CD14-positive monocyte (primary cell): Measurements from ENCODE around the gene DHFR2. TPM values are rescaled to one million over a fixed set of nuclear protein-coding genes. Genes with fewer than 3 reads are reported as not detected.

Source experiments
- DNase-seq, 3 donors: peaks; one replicate each; pipeline ENCODE4 v3.0.0-alpha.2; 2011 to 2022
- H2AFZ ChIP-seq: 2 replicates; pipeline ENCODE4 v1.6.0; 2012; ENCODE audit warnings: mild to moderate bottlenecking, low read depth, low read length, inconsistent platforms; ENCODE audit not compliant: insufficient read depth, poor library complexity, severe bottlenecking
- H3K27ac ChIP-seq, 2 donors: 1 replicate in 1 of 2; 2 replicates in 1 of 2; pipeline ENCODE4 v1.5.1; 2012 to 2013; ENCODE audit warnings: low read length in 2 of 2, control low read depth in 1 of 2, inconsistent platforms in 1 of 2, low read depth in 1 of 2, mild to moderate bottlenecking in 1 of 2
- H3K27me3 ChIP-seq, 2 donors: one replicate each; pipeline versions ENCODE4 v1.6.0 to v1.6.1; 2011 to 2013; ENCODE audit warnings: low read length in 2 of 2; ENCODE audit not compliant: control insufficient read depth in 2 of 2, insufficient read depth in 2 of 2
- H3K36me3 ChIP-seq, 2 donors: replicated peaks in 1 of 2; 1 replicate in 1 of 2; 2 replicates in 1 of 2; pipeline versions ENCODE4 v1.5.1 to v1.6.1; 2012 to 2013; ENCODE audit warnings: low read length in 2 of 2, control low read depth in 1 of 2, inconsistent platforms in 1 of 2, mild to moderate bottlenecking in 1 of 2; ENCODE audit not compliant: insufficient read depth in 2 of 2, control insufficient read depth in 1 of 2
- H3K4me1 ChIP-seq, 2 donors: 1 replicate in 1 of 2; 2 replicates in 1 of 2; pipeline versions ENCODE4 v1.5.1 to v1.6.1; 2012 to 2013; ENCODE audit warnings: low read length in 2 of 2, control low read depth in 1 of 2, inconsistent platforms in 1 of 2, mild to moderate bottlenecking in 1 of 2, moderate library complexity in 1 of 2; ENCODE audit not compliant: insufficient read depth in 2 of 2, control insufficient read depth in 1 of 2
- H3K4me2 ChIP-seq: replicated peaks from 2 replicates; pipeline ENCODE3; 2012; ENCODE audit warnings: low read length, moderate library complexity, mild to moderate bottlenecking; ENCODE audit not compliant: poor library complexity, severe bottlenecking; ENCODE audit errors: extremely low read depth
- H3K4me3 ChIP-seq, 3 experiments: fragments of 200-600 bp in 1 of 3; sonication (generic) in 1 of 3; replicated peaks in 1 of 3; 1 replicate in 2 of 3; 2 replicates in 1 of 3; pipeline ENCODE4 v1.5.1; 2011 to 2013; ENCODE audit warnings: low read length in 3 of 3, mild to moderate bottlenecking in 3 of 3, control low read depth in 2 of 3, low read depth in 2 of 3, inconsistent platforms in 1 of 3, moderate library complexity in 1 of 3
- H3K79me2 ChIP-seq: 2 replicates; pipeline ENCODE4 v1.6.0; 2012; ENCODE audit warnings: mild to moderate bottlenecking, control low read depth, inconsistent platforms, low read length, moderate library complexity; ENCODE audit not compliant: insufficient read depth
- H3K9ac ChIP-seq: 2 replicates; pipeline ENCODE4 v1.6.0; 2017; ENCODE audit warnings: low read length, mild to moderate bottlenecking; ENCODE audit not compliant: insufficient read depth, poor library complexity, severe bottlenecking
- H3K9me3 ChIP-seq, 2 donors: replicated peaks in 1 of 2; 1 replicate in 1 of 2; 2 replicates in 1 of 2; pipeline versions ENCODE4 v1.5.1 to v1.6.1; 2012 to 2013; ENCODE audit warnings: low read length in 2 of 2, control low read depth in 1 of 2; ENCODE audit not compliant: control insufficient read depth in 1 of 2, insufficient read depth in 1 of 2
- H4K20me1 ChIP-seq: 2 replicates; pipeline ENCODE4 v1.6.0; 2012; ENCODE audit warnings: mild to moderate bottlenecking, low read length, control low read depth, moderate library complexity; ENCODE audit not compliant: insufficient read depth
- H3K27ac Mint-ChIP-seq, 7 donors: one replicate each; pipeline ENCODE4 v1.8.0; 2020; ENCODE audit warnings: mild to moderate bottlenecking in 7 of 7, mixed read lengths in 7 of 7, moderate library complexity in 6 of 7, inconsistent platforms in 2 of 7
- H3K27me3 Mint-ChIP-seq, 3 donors: one replicate each; pipeline ENCODE4 v1.8.0; 2021 to 2022; ENCODE audit warnings: low read depth in 3 of 3, mild to moderate bottlenecking in 3 of 3, mixed read lengths in 3 of 3, moderate library complexity in 3 of 3, inconsistent platforms in 1 of 3
- H3K36me3 Mint-ChIP-seq, 2 donors: one replicate each; pipeline ENCODE4 v1.8.0; 2020; ENCODE audit warnings: mixed read lengths in 2 of 2, inconsistent platforms in 1 of 2, mild to moderate bottlenecking in 1 of 2
- H3K4me1 Mint-ChIP-seq: one replicate; pipeline ENCODE4 v1.8.0; 2020; ENCODE audit warnings: mild to moderate bottlenecking, mixed read lengths
- H3K4me3 Mint-ChIP-seq, 2 donors: one replicate each; pipeline ENCODE4 v1.8.0; 2020; ENCODE audit warnings: mild to moderate bottlenecking in 2 of 2, mixed read lengths in 2 of 2, moderate library complexity in 1 of 2
- H3K9me3 Mint-ChIP-seq, 7 donors: one replicate each; pipeline ENCODE4 v1.8.0; 2020 to 2022; ENCODE audit warnings: mixed read lengths in 7 of 7, mild to moderate bottlenecking in 6 of 7, moderate library complexity in 6 of 7, inconsistent platforms in 2 of 7
- CTCF ChIP-seq: fragments of 200-600 bp; IDR thresholded peaks from one replicate; pipeline ENCODE4 v1.8.0; 2022; ENCODE audit warnings: antibody characterized with exemption, mild to moderate bottlenecking
- WGBS: methylation state at CpG from one replicate; pipeline ENCODE4 v1.1.5; 2013; ENCODE audit warnings: missing lambda C conversion rate; ENCODE audit not compliant: insufficient coverage; 5-methylcytosine and 5-hydroxymethylcytosine counted together
- intact Hi-C, 2 donors: fragments of 100-400 bp; cut with micrococcal nuclease; formaldehyde crosslinking; loops; one replicate each; pipeline versions ENCODE4 v1.15.0 to v1.15.1; 2023
- polyA plus RNA-seq, 3 donors: library from polyadenylated mRNA; depleted of rRNA in 1 of 3; unstranded in 2 of 3; stranded (reverse) in 1 of 3; fragments of 300-500 nt in 2 of 3; fragments of >200 nt in 1 of 3; fragmentation: Illumina TruSeq in 2 of 3; gene quantifications; 1 replicate in 2 of 3; 2 replicates in 1 of 3; pipeline ENCODE4 v1.2.3, GENCODE V29; 2012 to 2021

DHFR2 gene
- polyA plus RNA-seq, 3 donors = 0.35 to 2.8 (median 1.2) TPM

- no peaks in the 10 kb centered on the region for H3K79me2 ChIP-seq
- WGBS = 100% methylated on average over 1 of the region's 2 CpGs
- no peak overlapping the region for H3K4me3 ChIP-seq
- no peak overlapping the region for H3K9ac ChIP-seq
- intact Hi-C loops = loop anchor here (5.0 kb wide), 1 partner anchor 58 kb away; no protein-coding TSS in a partner anchor
- H3K27me3 ChIP-seq = no peaks in the 10 kb centered on the region
- H3K27me3 Mint-ChIP-seq = no peaks in the 10 kb centered on the region
- H3K4me2 ChIP-seq = no peak overlapping the region
- no peak overlapping the region for H2AFZ ChIP-seq
- no peak overlapping the region for H3K4me3 Mint-ChIP-seq
- H3K9me3 ChIP-seq = no peaks in the 10 kb centered on the region
- peaks cover 0 to 5% of the 10 kb centered on the region in 2 donors for H3K4me1 ChIP-seq
- no peaks in the 10 kb centered on the region for H3K36me3 ChIP-seq
- H3K9me3 Mint-ChIP-seq = peaks cover 0 to 3% (median 0%) of the 10 kb centered on the region in 7 donors
- H4K20me1 ChIP-seq = no peaks in the 10 kb centered on the region
- DNase-seq = no peak
- peaks cover 3 to 6% of the 10 kb centered on the region in 2 donors for H3K36me3 Mint-ChIP-seq
- H3K27ac Mint-ChIP-seq = no peak overlapping the region
- H3K27ac ChIP-seq = no peak overlapping the region
- no peak for TF ChIP-seq CTCF
- peaks cover 10% of the 10 kb centered on the region for H3K4me1 Mint-ChIP-seq
Measured at GRCh38 chr3:94009608-94010007, 53.1 kb downstream of the DHFR2 start.

GRCh38 chr3:94008253-94008652 is 54.5 kb downstream of the DHFR2 start:
- Histone ChIP-seq H3K27ac (no peak overlapping the region), H3K79me2 (no peaks in the 10 kb centered on the region), H3K4me2 (no peak overlapping the region), H3K4me1 (peaks cover 0 to 5% of the 10 kb centered on the region in 2 donors), H3K9ac (no peak overlapping the region), H3K4me3 (no peak overlapping the region), H3K36me3 (no peaks in the 10 kb centered on the region), H3K9me3 (no peaks in the 10 kb centered on the region), H3K27me3 (no peaks in the 10 kb centered on the region), H2AFZ (no peak overlapping the region), H4K20me1 (no peaks in the 10 kb centered on the region)
- WGBS = 100% methylated on average over 1 of the region's 2 CpGs
- peaks cover 2 to 3% of the 10 kb centered on the region in 2 donors for H3K36me3 Mint-ChIP-seq
- H3K4me3 Mint-ChIP-seq = no peak overlapping the region
- H3K9me3 Mint-ChIP-seq = peaks cover 0 to 3% (median 0%) of the 10 kb centered on the region in 7 donors
- no peaks in the 10 kb centered on the region for H3K27me3 Mint-ChIP-seq
- H3K4me1 Mint-ChIP-seq = peaks cover 13% of the 10 kb centered on the region
- no peak overlapping the region for H3K27ac Mint-ChIP-seq
- no peak for TF ChIP-seq CTCF
- intact Hi-C loops = loop anchor here (5.0 kb wide), 1 partner anchor 59 kb away; no protein-coding TSS in a partner anchor
- no peak for DNase-seq

Other genes with a start within 250 kb of the DHFR2 start
- under 1 TPM; 0.21 to 0.85 (median 0.58) TPM for gene PROS1, start 89.0 kb downstream of the DHFR2 start, polyA plus RNA-seq
- 1 to 10 TPM in 2 of 3 donors, under 1 TPM in 1; 0.97 to 3.8 (median 3.0) TPM for gene ARL13B, start 82.8 kb downstream of the DHFR2 start, polyA plus RNA-seq
- gene STX19, start 34.3 kb downstream of the DHFR2 start, polyA plus RNA-seq = not detected
- 1 to 10 TPM; 6.6 to 8.8 (median 7.2) TPM for gene NSUN3, start 145 bp upstream of the DHFR2 start, polyA plus RNA-seq